ENCODE data around the gene CASP12.
"Not testable (repeated sequence)": the region's sequence is repeated elsewhere in the genome, so short reads cannot be mapped to it uniquely, and the experiment has no call there.

The CASP12 gene

GRCh38 chr11:104897891-104898684 is at the start of gene CASP12:
Gene CASP12 (minus strand): TSS chr11:104898460.
- no peak for DNase-seq

- peak; percentile 65 for DNase-seq
Measured at GRCh38 chr11:104946907-104947306, 48.6 kb upstream of the CASP12 start.

GRCh38 chr11:104944076-104944475 is 45.8 kb upstream of the CASP12 start:
- DNase-seq, result no peak

GRCh38 chr11:104943561-104943960 is 45.3 kb upstream of the CASP12 start:
- DNase-seq, result no peak

- no peak for DNase-seq
Measured at GRCh38 chr11:104934594-104934993, 36.3 kb upstream of the CASP12 start.

GRCh38 chr11:104934073-104934472 is 35.8 kb upstream of the CASP12 start:
- not testable (repeated sequence) for DNase-seq

- no peak for DNase-seq
Measured at GRCh38 chr11:104928811-104929210, 30.6 kb upstream of the CASP12 start.

- DNase-seq, result no peak
Measured at GRCh38 chr11:104926771-104927611, 28.7 kb upstream of the CASP12 start.

- DNase-seq, result no peak
Measured at GRCh38 chr11:104925850-104926249, 27.6 kb upstream of the CASP12 start.

- peak; percentile 77 for DNase-seq
Measured at GRCh38 chr11:104918113-104918824, 20.0 kb upstream of the CASP12 start.

- DNase-seq, result no peak
Measured at GRCh38 chr11:104917271-104918112, 19.2 kb upstream of the CASP12 start.

GRCh38 chr11:104916442-104916841 is 18.2 kb upstream of the CASP12 start:
- DNase-seq, result peak; percentile 17

GRCh38 chr11:104912102-104912501 is 13.8 kb upstream of the CASP12 start:
- no peak for DNase-seq

- DNase-seq, result no peak
Measured at GRCh38 chr11:104908186-104908531, 9.9 kb upstream of the CASP12 start.

- DNase-seq, result peak; percentile 17
Measured at GRCh38 chr11:104907521-104908185, 9.4 kb upstream of the CASP12 start.

- DNase-seq, result no peak
Measured at GRCh38 chr11:104905271-104905670, 7.0 kb upstream of the CASP12 start.

- no peak for DNase-seq
Measured at GRCh38 chr11:104899226-104899625, 966 bp upstream of the CASP12 start.

- DNase-seq, result no peak
Measured at GRCh38 chr11:104898685-104899013, 389 bp upstream of the CASP12 start.

- no peak for DNase-seq
Measured at GRCh38 chr11:104895634-104896033, 2.6 kb downstream of the CASP12 start.

GRCh38 chr11:104893876-104894275 is 4.4 kb downstream of the CASP12 start:
- DNase-seq, result no peak

- peak; percentile 32 for DNase-seq
Measured at GRCh38 chr11:104892723-104893511, 5.3 kb downstream of the CASP12 start.
